Dendritic cell treated with granulocyte-macrophage colony-stimulating factor and Interleukin-4, amounts not matched to agents 40 ng/mL and 50 ng/mL, for 4 days (primary cell): Measurements from ENCODE around the gene ARMC9.

ENCODE experiments used
- H3K27ac Mint-ChIP-seq: one replicate; pipeline ENCODE4 v1.8.0; 2022; ENCODE audit warnings: mild to moderate bottlenecking, mixed read lengths
- H3K27me3 Mint-ChIP-seq: one replicate; pipeline ENCODE4 v1.8.0; 2022; ENCODE audit warnings: mild to moderate bottlenecking, mixed read lengths
- H3K36me3 Mint-ChIP-seq: one replicate; pipeline ENCODE4 v1.8.0; 2022; ENCODE audit warnings: low read depth, mixed read lengths
- H3K4me1 Mint-ChIP-seq: one replicate; pipeline ENCODE4 v1.8.0; 2022; ENCODE audit warnings: low read depth, mixed read lengths
- H3K4me3 Mint-ChIP-seq: one replicate; pipeline ENCODE4 v1.8.0; 2022; ENCODE audit warnings: mild to moderate bottlenecking, moderate library complexity, mixed read lengths
- H3K9me3 Mint-ChIP-seq: one replicate; pipeline ENCODE4 v1.8.0; 2022; ENCODE audit warnings: mixed read lengths
- intact Hi-C: fragments of 100-400 bp; cut with micrococcal nuclease; formaldehyde crosslinking; loops from one replicate; pipeline ENCODE4 v1.15.0; 2022

ARMC9 gene

DNA sequence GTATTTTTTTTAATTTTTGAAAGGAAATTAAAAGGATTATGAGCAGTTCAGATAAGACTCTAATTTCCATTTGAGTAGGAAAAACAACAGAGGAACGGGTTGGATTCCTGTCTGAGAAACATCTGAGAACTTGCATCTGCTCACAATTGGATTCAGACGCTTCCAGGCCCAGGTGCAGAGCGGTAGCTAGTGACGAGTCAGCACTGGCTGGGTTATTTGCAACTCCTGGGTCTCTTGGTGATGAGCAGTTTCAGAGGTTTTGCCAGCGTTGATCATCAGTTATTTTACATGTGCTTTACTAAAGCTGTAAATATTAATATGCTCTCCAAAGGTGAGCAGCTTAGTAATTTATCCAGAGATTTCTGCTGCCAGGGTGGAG, 158.0 kb downstream of the ARMC9 start:
- no peaks in the 10 kb centered on the region for H3K36me3 Mint-ChIP-seq

DNA sequence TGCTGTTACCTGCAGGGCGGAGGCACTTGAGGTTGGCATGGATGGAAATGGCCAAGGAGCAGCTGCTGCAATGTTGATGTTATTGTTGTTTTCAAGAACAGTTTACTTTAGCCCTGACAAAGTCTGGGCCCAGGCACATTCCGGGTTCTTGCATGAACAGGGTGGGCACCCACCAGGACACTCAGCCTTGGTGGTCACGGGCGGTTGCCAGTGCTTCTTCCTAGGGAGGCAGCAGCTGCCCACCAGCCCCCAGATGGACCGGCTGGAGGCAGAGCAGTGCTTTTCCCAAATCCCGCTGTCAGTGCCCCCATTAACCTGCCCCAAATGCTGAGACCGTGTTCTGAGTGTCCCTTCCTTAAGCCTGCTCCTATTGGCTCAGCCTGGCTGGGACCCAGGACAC, 158.6 kb downstream of the ARMC9 start:
- intact Hi-C loops: no loop called here
- no peak overlapping the region for H3K4me3 Mint-ChIP-seq
- H3K27ac Mint-ChIP-seq: no peak overlapping the region
- H3K27me3 Mint-ChIP-seq: no peaks in the 10 kb centered on the region
- peaks cover 27% of the 10 kb centered on the region for H3K4me1 Mint-ChIP-seq
- no peaks in the 10 kb centered on the region for H3K9me3 Mint-ChIP-seq
- no peaks in the 10 kb centered on the region for H3K36me3 Mint-ChIP-seq

More for the DNA sequence above, 158.0 kb downstream of the ARMC9 start:
- intact Hi-C loops: no loop called here
- H3K27ac Mint-ChIP-seq: no peak overlapping the region
- no peaks in the 10 kb centered on the region for H3K27me3 Mint-ChIP-seq
- no peaks in the 10 kb centered on the region for H3K9me3 Mint-ChIP-seq
- no peak overlapping the region for H3K4me3 Mint-ChIP-seq
- peaks cover 21% of the 10 kb centered on the region for H3K4me1 Mint-ChIP-seq

DNA sequence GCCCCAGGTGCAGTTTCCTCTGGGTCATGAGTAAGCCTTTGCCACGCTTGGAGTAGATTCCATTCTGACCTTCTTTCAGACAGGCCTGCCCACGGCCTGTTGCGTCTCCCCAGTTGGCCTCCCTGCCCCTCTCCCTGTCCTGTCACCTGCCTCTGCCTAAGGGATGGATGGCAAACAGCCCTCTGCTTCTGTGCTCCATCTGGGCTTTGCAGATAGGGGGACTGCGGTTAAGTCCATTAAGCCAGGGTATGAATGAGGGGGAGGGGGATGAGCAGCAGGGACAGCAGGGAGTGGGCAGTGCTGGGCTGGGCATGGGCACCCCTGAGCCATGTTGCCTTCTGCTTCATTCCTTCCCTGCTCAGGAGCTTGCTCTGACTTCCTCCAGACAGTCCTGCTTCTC, 159.5 kb downstream of the ARMC9 start:
- Mint-ChIP-seq H3K27ac (no peak overlapping the region), H3K4me3 (no peak overlapping the region), H3K9me3 (no peaks in the 10 kb centered on the region)

DNA sequence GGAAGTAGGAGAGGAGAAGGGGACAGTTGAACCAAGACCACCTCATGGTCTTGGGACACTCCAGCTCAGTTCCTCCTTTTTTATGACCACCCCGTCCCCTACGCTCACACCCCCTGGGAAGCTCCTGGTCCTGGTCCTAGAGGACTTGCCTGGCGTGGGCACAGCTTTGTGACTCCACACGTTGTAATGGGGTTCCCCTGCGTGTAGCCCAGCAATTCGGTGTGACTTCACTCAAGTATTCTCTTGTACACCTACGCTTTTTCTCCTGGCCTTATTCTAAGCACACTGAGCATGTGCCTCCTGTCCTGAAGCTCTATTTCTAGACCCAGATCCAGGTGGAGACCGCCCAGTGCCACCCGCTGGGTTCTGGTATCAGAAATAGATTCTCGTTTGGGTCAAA, 161.0 kb downstream of the ARMC9 start:
- H3K27me3 Mint-ChIP-seq: no peaks in the 10 kb centered on the region
- H3K4me3 Mint-ChIP-seq: no peak overlapping the region
- H3K4me1 Mint-ChIP-seq: peaks cover 41% of the 10 kb centered on the region
- no peak overlapping the region for H3K27ac Mint-ChIP-seq
- no peaks in the 10 kb centered on the region for H3K36me3 Mint-ChIP-seq
- H3K9me3 Mint-ChIP-seq: no peaks in the 10 kb centered on the region
- intact Hi-C loops: no loop called here

More for the DNA sequence above, 159.5 kb downstream of the ARMC9 start:
- Mint-ChIP-seq H3K27me3 (no peaks in the 10 kb centered on the region), H3K4me1 (peaks cover 36% of the 10 kb centered on the region), H3K36me3 (no peaks in the 10 kb centered on the region)
- intact Hi-C loops: no loop called here

DNA sequence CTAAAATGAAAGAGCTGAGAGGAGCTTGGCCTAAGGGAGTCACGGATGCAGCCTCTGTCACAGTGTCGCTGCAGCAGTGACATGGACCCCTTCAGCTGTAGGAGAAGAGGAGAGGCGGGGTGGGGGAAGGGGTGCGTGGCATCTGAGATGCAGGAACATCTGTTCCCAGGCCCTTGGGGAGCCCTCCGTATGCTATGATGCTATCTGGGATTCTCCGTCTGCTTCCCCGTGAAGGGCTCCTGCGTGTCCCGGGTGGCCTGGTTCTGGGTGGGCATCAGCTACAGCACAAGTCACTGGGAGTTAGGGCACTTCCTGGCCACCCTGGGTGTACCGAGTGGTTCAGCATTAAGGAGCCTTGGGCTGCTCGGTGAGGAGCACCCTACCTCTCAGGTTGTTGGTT, 161.5 kb downstream of the ARMC9 start:
- Mint-ChIP-seq H3K9me3 (no peaks in the 10 kb centered on the region), H3K27ac (peak overlapping the region; percentile 84), H3K4me3 (no peak overlapping the region), H3K27me3 (no peaks in the 10 kb centered on the region), H3K4me1 (peaks cover 44% of the 10 kb centered on the region), H3K36me3 (no peaks in the 10 kb centered on the region)
- intact Hi-C loops: loop anchor here (5.0 kb wide), 1 partner anchor 38 kb away; no protein-coding TSS in a partner anchor

DNA sequence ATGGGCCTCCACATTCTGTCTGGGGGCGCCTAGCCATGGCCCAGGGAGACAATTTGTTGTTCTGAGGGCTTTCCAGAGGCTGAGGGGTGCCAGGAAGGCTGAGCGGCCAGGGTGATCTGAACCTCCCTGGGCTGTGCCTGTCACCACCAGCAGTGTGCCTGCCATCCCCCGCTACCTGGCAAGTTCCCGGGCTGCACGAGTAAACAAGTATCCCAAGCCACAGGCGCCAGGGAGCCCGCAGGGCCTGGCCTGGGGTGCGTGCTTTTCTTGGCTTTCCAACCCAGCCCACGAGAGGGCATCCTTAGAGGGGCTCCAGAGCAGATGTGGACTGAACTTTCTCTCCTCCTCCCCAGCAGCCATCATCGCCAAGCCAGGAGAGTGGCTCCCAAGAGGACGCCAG, 162.0 kb downstream of the ARMC9 start:
- Mint-ChIP-seq H3K4me3 (no peak overlapping the region), H3K27ac (peak overlapping the region; percentile 84), H3K36me3 (no peaks in the 10 kb centered on the region), H3K27me3 (no peaks in the 10 kb centered on the region), H3K9me3 (no peaks in the 10 kb centered on the region), H3K4me1 (peaks cover 49% of the 10 kb centered on the region)
- intact Hi-C loops: loop anchor here (5.0 kb wide), 1 partner anchor 38 kb away; no protein-coding TSS in a partner anchor

DNA sequence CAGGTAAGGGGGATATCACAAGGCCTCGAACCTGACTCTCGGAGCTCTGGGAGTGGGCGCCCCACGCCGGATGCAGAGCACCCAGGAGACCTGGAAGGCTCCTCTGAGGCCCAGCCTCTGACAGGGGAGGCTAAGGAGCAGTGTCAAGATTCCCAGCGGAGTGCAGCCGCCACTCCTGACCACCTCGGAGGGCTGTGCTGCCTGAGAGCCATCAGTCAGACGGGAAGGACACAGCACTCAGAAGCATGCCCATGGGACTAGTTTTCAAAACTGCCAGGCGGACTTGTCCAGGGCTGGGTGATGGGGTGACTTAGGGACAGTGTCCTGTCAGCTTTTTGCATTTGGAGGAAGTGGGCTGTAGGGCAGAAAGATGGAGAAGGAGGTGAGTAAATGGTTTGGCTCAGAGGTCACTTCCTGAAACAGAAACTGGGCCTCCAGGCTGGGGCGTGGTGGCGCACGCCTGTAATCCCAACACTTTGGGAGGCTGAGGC, 162.5 kb downstream of the ARMC9 start:
- Mint-ChIP-seq H3K27ac (peak overlapping the region; percentile 84), H3K9me3 (no peaks in the 10 kb centered on the region), H3K36me3 (no peaks in the 10 kb centered on the region), H3K4me3 (no peak overlapping the region), H3K4me1 (peaks cover 52% of the 10 kb centered on the region), H3K27me3 (no peaks in the 10 kb centered on the region)
- intact Hi-C loops: loop anchor here (5.0 kb wide), 1 partner anchor 39 kb away; no protein-coding TSS in a partner anchor

DNA sequence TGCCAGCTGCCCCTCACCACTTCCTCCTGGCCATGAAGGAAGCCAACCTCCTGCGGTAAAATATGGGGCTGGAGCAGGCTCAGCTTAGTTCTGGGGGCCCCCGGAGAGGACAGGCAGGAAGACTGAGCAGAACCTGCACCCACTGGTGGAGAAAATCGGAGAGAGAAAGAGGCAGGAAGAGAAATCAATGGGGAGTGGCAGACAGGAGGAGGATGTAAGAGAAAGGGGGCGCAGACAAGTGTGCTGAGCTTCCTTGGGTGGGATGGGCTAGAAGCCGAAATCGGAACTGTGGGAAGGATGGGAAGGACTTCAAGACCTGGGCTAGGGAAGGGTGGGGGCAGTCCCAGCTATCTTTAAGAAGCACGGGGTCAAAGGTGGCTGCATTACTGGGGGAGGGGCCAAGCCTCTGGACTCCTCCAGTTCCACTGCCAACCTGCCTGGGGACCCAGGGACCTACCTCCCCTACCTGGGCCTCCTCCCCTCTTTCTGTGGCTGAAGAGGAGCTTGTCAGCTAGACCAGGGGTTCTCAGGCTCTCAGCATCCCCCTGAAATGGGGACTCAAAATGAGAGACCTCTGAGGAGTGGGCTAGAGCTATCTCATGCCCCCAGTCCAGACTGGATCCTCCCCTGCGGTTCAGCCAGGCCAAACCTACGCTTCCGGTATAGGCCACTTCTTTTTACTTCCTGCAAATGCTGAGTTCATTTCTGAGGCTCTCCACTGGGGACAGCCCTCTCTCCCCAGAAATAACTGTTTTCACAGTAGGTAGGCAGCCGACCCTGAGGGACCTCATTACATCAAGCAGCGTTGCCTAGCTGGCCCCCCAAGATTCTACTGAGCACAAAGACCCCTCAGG, 163.5 kb downstream of the ARMC9 start:
- intact Hi-C loops: loop anchor here (2.0 to 5.0 kb wide), 2 partner anchors 19 to 40 kb away; no protein-coding TSS in a partner anchor
- Mint-ChIP-seq H3K9me3 (no peaks in the 10 kb centered on the region), H3K27me3 (no peaks in the 10 kb centered on the region), H3K27ac (peak overlapping the region; percentile 84), H3K4me1 (peaks cover 54% of the 10 kb centered on the region), H3K4me3 (peak overlapping the region; percentile 4), H3K36me3 (no peaks in the 10 kb centered on the region)

DNA sequence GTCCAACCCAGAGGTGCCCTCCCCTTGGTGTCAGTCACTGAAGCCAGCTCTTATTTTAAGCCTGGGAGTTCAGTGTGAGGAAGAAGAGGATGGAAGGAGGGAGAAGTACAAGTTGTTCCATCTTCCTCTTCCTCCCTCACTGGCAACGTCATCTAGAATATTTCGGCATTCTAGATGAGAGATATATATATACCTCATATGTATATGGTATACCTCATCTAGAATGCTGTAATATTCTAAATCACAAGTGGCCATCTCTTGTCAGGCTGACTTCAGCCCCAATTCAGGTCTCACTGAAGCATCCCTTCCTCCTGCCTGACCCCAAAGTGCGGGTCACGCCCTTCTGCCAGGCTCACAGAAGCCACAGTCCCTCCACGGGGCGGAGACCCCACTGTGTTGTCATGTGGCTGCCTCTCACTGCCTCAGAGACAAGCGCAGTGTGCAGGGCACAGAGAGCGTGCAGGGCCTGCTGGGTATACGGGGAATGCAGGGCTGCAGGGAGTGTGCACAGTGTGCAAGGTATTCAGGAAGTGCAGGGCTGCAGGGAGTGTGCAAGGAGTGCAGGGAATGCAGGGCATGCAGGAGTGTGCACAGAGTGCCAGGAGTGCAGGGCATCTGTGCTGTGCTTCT, 164.2 kb downstream of the ARMC9 start:
- H3K27me3 Mint-ChIP-seq: no peaks in the 10 kb centered on the region
- peak overlapping the region; percentile 84 for H3K27ac Mint-ChIP-seq
- H3K4me1 Mint-ChIP-seq: peaks cover 54% of the 10 kb centered on the region
- H3K36me3 Mint-ChIP-seq: no peaks in the 10 kb centered on the region
- intact Hi-C loops: loop anchor here (2.0 to 5.0 kb wide), 2 partner anchors 20 to 40 kb away; no protein-coding TSS in a partner anchor
- H3K9me3 Mint-ChIP-seq: no peaks in the 10 kb centered on the region
- peak overlapping the region; percentile 4 for H3K4me3 Mint-ChIP-seq

DNA sequence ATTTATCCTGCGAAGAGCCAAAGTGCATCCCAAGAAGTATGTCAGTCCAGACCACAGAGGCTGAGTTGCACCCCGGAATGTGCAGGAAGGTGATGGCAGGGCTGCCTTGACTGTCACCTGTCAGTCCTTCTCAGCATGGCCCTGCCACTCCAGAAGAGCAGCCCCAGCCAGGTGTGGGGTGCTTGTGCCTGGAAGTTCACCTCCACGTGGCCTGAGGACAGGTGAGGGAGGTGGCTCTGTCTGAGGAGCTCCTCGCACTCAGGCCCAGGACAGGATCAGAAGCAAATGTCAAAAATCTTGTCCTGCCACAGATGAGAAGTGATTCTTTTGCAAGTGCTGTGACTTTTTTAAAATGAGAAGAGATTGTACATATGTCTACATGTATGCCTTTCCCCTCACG, 165.6 kb downstream of the ARMC9 start:
- peaks cover 54% of the 10 kb centered on the region for H3K4me1 Mint-ChIP-seq
- H3K36me3 Mint-ChIP-seq: no peaks in the 10 kb centered on the region
- no peaks in the 10 kb centered on the region for H3K9me3 Mint-ChIP-seq
- H3K27ac Mint-ChIP-seq: no peak overlapping the region
- H3K27me3 Mint-ChIP-seq: no peaks in the 10 kb centered on the region
- no peak overlapping the region for H3K4me3 Mint-ChIP-seq
- intact Hi-C loops: loop anchor here (5.0 kb wide), 1 partner anchor 42 kb away; no protein-coding TSS in a partner anchor

DNA sequence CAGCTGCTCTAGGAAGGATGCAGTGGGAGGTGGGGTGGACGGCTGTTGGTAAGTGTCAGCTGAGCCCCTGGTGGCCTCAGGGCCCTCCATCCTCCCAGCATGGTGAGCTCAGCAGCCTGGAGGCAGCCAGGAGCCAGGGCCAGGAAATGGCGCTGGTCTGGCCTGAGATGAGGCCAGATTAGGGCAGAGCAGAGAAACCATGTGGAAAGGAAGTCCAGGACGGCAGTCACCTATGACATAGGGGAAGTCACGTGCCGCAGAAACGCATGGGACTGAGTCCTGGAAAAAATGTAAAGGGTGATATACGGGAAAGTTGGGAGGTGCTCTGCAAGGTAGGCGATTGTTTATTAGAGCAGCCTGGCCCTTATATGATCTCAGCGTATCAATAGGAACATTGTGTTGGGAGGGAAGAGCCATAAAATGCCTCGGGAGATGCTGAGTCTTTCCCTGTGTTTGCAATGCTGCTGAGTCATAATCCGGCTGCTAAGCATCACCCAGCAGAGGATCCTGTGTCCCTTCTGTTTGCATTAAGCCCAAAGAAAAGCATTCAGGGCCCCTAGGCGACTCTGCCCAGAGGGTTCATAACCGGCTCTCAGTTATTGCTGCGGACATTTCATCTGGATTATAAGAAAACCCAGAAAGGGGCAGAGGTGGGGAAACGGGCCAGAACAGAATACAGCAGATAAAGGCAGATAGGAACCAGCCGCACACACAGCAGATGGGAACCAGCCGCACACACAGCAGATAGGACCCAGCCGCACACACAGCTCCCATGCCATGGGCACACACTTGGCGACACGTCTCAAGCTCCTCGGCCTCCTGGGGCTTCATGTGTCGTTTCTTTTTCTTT, 166.8 kb downstream of the ARMC9 start:
- Mint-ChIP-seq H3K27ac (peak overlapping the region; percentile 60), H3K36me3 (no peaks in the 10 kb centered on the region), H3K27me3 (no peaks in the 10 kb centered on the region), H3K9me3 (no peaks in the 10 kb centered on the region), H3K4me3 (no peak overlapping the region), H3K4me1 (peaks cover 44% of the 10 kb centered on the region)
- intact Hi-C loops: loop anchor here (5.0 kb wide), 1 partner anchor 43 kb away; no protein-coding TSS in a partner anchor

DNA sequence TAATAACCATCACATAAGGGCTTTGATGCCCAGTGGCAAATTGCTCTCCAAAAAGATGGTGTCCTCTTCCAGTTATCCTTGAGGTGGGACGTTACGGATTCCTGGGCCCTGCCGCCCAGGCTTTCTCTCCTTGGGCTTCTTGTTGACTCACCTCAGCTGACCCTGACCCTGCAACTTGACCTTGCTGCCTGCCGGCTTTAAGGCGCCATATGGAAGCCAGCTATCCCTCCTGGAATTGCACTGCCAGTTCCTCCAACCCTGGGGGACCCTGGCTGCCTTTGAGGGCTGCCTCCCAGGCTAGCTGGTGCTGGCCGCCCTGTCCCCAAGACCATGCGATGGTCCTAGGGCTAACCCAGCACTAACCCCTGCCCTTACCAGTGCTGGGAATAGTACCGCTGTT, 168.7 kb downstream of the ARMC9 start:
- no peak overlapping the region for H3K27ac Mint-ChIP-seq
- H3K27me3 Mint-ChIP-seq: peaks cover 3% of the 10 kb centered on the region
- H3K36me3 Mint-ChIP-seq: no peaks in the 10 kb centered on the region

DNA sequence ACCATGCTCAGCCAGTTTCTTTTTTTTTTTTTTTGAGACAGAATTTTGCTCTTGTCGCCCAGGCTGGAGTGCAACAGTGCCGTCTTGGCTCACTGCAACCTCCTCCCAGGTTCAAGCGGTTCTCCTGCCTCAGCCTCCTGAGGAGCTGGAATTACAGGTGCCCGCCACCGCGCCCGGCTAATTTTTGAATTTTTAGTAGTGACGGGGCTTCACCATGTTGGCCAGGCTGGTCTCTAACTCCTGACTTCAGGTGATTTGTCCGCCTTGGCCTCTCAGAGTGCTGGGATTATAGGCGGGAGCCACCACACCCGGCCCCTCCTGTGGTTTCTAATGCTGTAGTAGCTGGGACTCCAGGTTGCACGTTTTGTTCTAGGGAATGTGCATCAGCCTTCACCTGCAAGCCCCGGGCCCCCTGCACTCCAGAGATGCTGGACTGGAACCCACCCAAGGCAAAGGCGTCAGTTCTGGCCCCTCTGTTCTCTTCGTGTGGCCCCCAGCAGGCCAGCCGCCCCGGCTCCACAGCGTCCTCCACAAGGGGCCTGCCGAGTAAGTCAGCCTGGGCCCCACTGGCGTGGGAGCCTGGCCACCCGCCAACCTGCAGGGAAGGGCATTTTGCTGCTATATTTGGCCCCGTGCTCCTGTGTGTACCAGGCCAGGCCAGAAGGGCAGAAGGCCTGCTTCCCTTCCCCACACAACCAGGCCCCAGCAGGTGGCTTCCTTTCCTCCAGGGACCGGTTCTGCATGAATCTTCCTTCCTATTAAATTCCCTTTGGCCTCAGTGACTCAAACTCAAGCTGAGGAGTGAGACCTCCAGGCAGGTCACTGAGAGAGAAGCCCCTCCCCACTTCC, 171.4 kb downstream of the ARMC9 start:
- Mint-ChIP-seq H3K4me3 (no peak overlapping the region), H3K27ac (peak overlapping the region; percentile 10), H3K9me3 (no peaks in the 10 kb centered on the region), H3K27me3 (peaks cover 3% of the 10 kb centered on the region), H3K36me3 (no peaks in the 10 kb centered on the region), H3K4me1 (peaks cover 11% of the 10 kb centered on the region)
- intact Hi-C loops: no loop called here

More for the DNA sequence above, 168.7 kb downstream of the ARMC9 start:
- peaks cover 26% of the 10 kb centered on the region for H3K4me1 Mint-ChIP-seq
- intact Hi-C loops: no loop called here
- H3K9me3 Mint-ChIP-seq: no peaks in the 10 kb centered on the region
- no peak overlapping the region for H3K4me3 Mint-ChIP-seq
